Measurements from ENCODE around the gene NCOA3. TPM values are rescaled to one million over a fixed set of nuclear protein-coding genes. Genes with fewer than 3 reads are reported as not detected.

NCOA3 gene
- total and polyA plus RNA-seq, 10 of the 15 experiments (the other 5 are each of a cell fraction or from before 2014, with no cell fraction given) = 16.9 to 96.2 (median 73.6) TPM

DNA sequence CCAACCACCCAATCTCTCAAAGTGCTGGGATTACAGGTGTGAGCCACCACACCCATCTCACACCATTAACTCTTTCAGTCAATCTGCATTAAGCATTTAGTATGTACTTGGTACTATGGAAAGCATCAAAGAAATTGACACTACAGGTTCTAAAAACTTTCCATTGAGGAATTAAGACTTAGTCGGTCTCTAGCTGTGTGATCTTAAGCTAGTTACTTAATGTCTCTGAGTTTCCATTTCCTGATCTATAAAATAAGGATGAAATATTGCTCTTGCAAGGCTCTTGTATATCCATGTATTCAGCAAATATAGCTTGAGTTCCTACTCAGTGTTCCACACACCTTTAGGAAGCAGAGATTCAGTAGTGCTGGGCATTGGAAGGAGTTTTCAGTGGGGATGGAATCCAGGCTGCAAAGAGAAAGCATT is 48.9 kb upstream of the NCOA3 start:
- H3K27me3 ChIP-seq (replicated peaks in 1 of 2; ENCODE audit: control insufficient read depth in 2 of 2, insufficient read depth in 2 of 2, low read length in 1 of 2) = no peaks in the 10 kb centered on the region
- peak; percentile 71 for FAIRE-seq
- no peaks in the 10 kb centered on the region for H4K20me1 ChIP-seq (ENCODE audit: control insufficient read depth, insufficient read depth)
- intact Hi-C loops (cut with micrococcal nuclease; ENCODE audit: unreplicated experiment) (loop anchor here (1.0 to 5.0 kb wide), 2 partner anchors 40 to 50 kb away; partner anchors contain the start of gene NCOA3), in situ Hi-C loops (cut with MboI) (no loop called here)
- BruUV-seq (replicated peaks) = no TSS peak
- WGBS (ENCODE audit: insufficient coverage, insufficient replicate concordance, low lambda C conversion rate, missing lambda C conversion rate) = 84% methylated on average over 1 of the region's 1 CpG
- peak overlapping the region; percentile 87 for H3K27ac ChIP-seq (ENCODE audit: control insufficient read depth, insufficient read depth)
- ChIA-PET CTCF (interaction anchor here (0.9 to 1.5 kb wide), 7 partner anchors 11 to 43 kb away, joined by 3 to 6 read pairs (median 5); no protein-coding TSS in a partner anchor), RAD21 (ENCODE audit: unreplicated experiment) (interaction anchor here (0.7 to 3.6 kb wide), 16 partner anchors 13 to 55 kb away, joined by 3 to 22 read pairs (median 4); partner anchors contain the start of gene NCOA3), POLR2A (interaction anchor here (0.7 to 3.4 kb wide), 12 partner anchors 14 to 60 kb away, joined by 3 to 15 read pairs (median 4); no protein-coding TSS in a partner anchor), SMC1A (ENCODE audit: uncharacterized antibody, unreplicated experiment) (interaction anchor here (0.9 to 7.7 kb wide), 18 partner anchors 8 to 256 kb away, joined by 3 to 82 read pairs (median 7); partner anchors contain the start of gene NCOA3)
- peak overlapping the region; percentile 55 for H3K9ac ChIP-seq (ENCODE audit: control insufficient read depth, insufficient read depth, low read length)
- TF ChIP-seq POLR2A (IDR thresholded peaks at IDR 0.05; ENCODE audit: low read depth, low read length) (no peak), GATAD2B (conservative IDR thresholded peaks at IDR 0.05; ENCODE audit: low read depth) (no peak), NFXL1 (IDR thresholded peaks at IDR 0.05; ENCODE audit: borderline replicate concordance) (peak; percentile 80), WRNIP1 (IDR thresholded peaks at IDR 0.05; ENCODE audit: borderline replicate concordance, low read depth, low read length) (no peak), BRCA1 (IDR thresholded peaks at IDR 0.05; ENCODE audit: low read depth, low read length) (no peak)
- TF ChIP-seq, protein P1, sequence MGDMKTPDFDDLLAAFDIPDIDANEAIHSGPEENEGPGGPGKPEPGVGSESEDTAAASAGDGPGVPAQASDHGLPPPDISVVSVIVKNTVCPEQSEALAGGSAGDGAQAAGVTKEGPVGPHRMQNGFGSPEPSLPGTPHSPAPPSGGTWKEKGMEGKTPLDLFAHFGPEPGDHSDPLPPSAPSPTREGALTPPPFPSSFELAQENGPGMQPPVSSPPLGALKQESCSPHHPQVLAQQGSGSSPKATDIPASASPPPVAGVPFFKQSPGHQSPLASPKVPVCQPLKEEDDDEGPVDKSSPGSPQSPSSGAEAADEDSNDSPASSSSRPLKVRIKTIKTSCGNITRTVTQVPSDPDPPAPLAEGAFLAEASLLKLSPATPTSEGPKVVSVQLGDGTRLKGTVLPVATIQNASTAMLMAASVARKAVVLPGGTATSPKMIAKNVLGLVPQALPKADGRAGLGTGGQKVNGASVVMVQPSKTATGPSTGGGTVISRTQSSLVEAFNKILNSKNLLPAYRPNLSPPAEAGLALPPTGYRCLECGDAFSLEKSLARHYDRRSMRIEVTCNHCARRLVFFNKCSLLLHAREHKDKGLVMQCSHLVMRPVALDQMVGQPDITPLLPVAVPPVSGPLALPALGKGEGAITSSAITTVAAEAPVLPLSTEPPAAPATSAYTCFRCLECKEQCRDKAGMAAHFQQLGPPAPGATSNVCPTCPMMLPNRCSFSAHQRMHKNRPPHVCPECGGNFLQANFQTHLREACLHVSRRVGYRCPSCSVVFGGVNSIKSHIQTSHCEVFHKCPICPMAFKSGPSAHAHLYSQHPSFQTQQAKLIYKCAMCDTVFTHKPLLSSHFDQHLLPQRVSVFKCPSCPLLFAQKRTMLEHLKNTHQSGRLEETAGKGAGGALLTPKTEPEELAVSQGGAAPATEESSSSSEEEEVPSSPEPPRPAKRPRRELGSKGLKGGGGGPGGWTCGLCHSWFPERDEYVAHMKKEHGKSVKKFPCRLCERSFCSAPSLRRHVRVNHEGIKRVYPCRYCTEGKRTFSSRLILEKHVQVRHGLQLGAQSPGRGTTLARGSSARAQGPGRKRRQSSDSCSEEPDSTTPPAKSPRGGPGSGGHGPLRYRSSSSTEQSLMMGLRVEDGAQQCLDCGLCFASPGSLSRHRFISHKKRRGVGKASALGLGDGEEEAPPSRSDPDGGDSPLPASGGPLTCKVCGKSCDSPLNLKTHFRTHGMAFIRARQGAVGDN (IDR thresholded peaks at IDR 0.05) = no peak
- H3K4me1 ChIP-seq (ENCODE audit: control insufficient read depth, insufficient read depth, low read length) = peaks cover 36% of the 10 kb centered on the region
- ATAC-seq = no peak
- no peak for DNase-seq (ENCODE audit: low read depth, low spot score)
- H3K4me3 ChIP-seq = peak overlapping the region; percentile 36; the same call in 1 of the 2 replicates
- H3K36me3 ChIP-seq (ENCODE audit: control insufficient read depth in 2 of 2, insufficient read depth in 2 of 2, low read length in 1 of 2) = no peaks in the 10 kb centered on the region
- H3K4me2 ChIP-seq (ENCODE audit: control insufficient read depth, insufficient read depth) = peak overlapping the region; percentile 88
- no peaks in the 10 kb centered on the region for H3K79me2 ChIP-seq (ENCODE audit: control insufficient read depth, insufficient read depth, low read length)
- no peaks in the 10 kb centered on the region; the same call in 1 of the 3 replicates for H3K9me3 ChIP-seq (replicated peaks; ENCODE audit: control insufficient read depth, insufficient read depth, low read length)
- H2AFZ ChIP-seq (ENCODE audit: control insufficient read depth, low read depth, low read length) = peak overlapping the region; percentile 41; the same call in 1 of the 2 replicates

All from GM12878 (cell line).